Fibroblast of lung (primary cell): Measurements from ENCODE around the gene ZBTB1. TPM values are rescaled to one million over a fixed set of nuclear protein-coding genes. Genes with fewer than 3 reads are reported as not detected.

ENCODE experiments used
- DNase-seq, 2 donors: peaks; one replicate each; pipeline versions ENCODE4 v3.0.0 to v3.0.0-alpha.2; 2010; ENCODE audit warnings: low read depth in 2 of 2
- H2AFZ ChIP-seq: 2 replicates; pipeline ENCODE4 v1.5.1; 2012; ENCODE audit warnings: low read length, control low read depth, inconsistent platforms
- H3K27ac ChIP-seq: 2 replicates; pipeline ENCODE4 v1.5.1; 2011; ENCODE audit warnings: low read length, control low read depth; ENCODE audit not compliant: insufficient read depth
- H3K27me3 ChIP-seq: 2 replicates; pipeline ENCODE4 v1.5.1; 2011; ENCODE audit warnings: mild to moderate bottlenecking, low read length; ENCODE audit not compliant: control insufficient read depth, insufficient read depth
- H3K36me3 ChIP-seq: 2 replicates; pipeline ENCODE4 v1.5.1; 2011; ENCODE audit warnings: low read length; ENCODE audit not compliant: control insufficient read depth, insufficient read depth
- H3K4me1 ChIP-seq: 2 replicates; pipeline ENCODE4 v1.5.1; 2011; ENCODE audit warnings: low read length; ENCODE audit not compliant: control insufficient read depth, insufficient read depth; ENCODE audit errors: extremely low read depth
- H3K4me2 ChIP-seq: 2 replicates; pipeline ENCODE4 v1.5.1; 2011; ENCODE audit warnings: low read length, control low read depth; ENCODE audit not compliant: insufficient read depth; ENCODE audit errors: extremely low read depth
- H3K4me3 ChIP-seq, 4 experiments: fragments of 200-600 bp in 1 of 4; sonication (generic) in 1 of 4; replicated peaks in 1 of 4; 2 replicates each; pipeline ENCODE4 v1.5.1; 2011 to 2016; ENCODE audit warnings: low read length in 4 of 4, low read depth in 3 of 4, mild to moderate bottlenecking in 3 of 4, control low read depth in 2 of 4, inconsistent platforms in 1 of 4, mixed read lengths in 1 of 4; ENCODE audit not compliant: insufficient read depth in 1 of 4; ENCODE audit errors: control extremely low read depth in 1 of 4
- H3K79me2 ChIP-seq: 2 replicates; pipeline ENCODE4 v1.5.1; 2012; ENCODE audit warnings: mild to moderate bottlenecking, low read length, inconsistent platforms; ENCODE audit not compliant: control insufficient read depth, insufficient read depth
- H3K9ac ChIP-seq: 2 replicates; pipeline ENCODE4 v1.5.1; 2011; ENCODE audit warnings: mild to moderate bottlenecking, low read length, control low read depth; ENCODE audit not compliant: insufficient read depth
- H3K9me3 ChIP-seq: 2 replicates; pipeline ENCODE4 v1.5.1; 2012; ENCODE audit warnings: low read depth, low read length; ENCODE audit not compliant: control insufficient read depth, insufficient read depth
- H4K20me1 ChIP-seq: 2 replicates; pipeline ENCODE4 v1.5.1; 2011; ENCODE audit warnings: low read length; ENCODE audit not compliant: control insufficient read depth, insufficient read depth; ENCODE audit errors: extremely low read depth
- CTCF ChIP-seq, 2 donors: IDR thresholded peaks in 1 of 2; conservative IDR thresholded peaks in 1 of 2; 1 replicate in 1 of 2; 2 replicates in 1 of 2; pipeline ENCODE4 v1.5.1; 2011 to 2012; ENCODE audit warnings: low read length in 2 of 2, control low read depth in 1 of 2, inconsistent platforms in 1 of 2, low read depth in 1 of 2, mild to moderate bottlenecking in 1 of 2
- EZH2 ChIP-seq: IDR thresholded peaks from 2 replicates; pipeline ENCODE4 v1.5.1; 2012; ENCODE audit warnings: low read length, control low read depth, mild to moderate bottlenecking; ENCODE audit errors: missing control alignments
- polyA plus RNA-seq, 2 donors: library from polyadenylated mRNA; depleted of rRNA in 1 of 2; stranded (reverse) in 1 of 2; unstranded in 1 of 2; fragments of >200 nt; gene quantifications; 2 replicates each; pipeline ENCODE4 v1.2.1, GENCODE V29; 2011 to 2012; ENCODE audit warnings: missing spikeins in 1 of 2
- total RNA-seq: library from RNA; depleted of rRNA; stranded (reverse); fragments of >200 nt; gene quantifications from 2 replicates; pipeline ENCODE4 v1.2.1, GENCODE V29; 2014

The ZBTB1 gene
- total and polyA plus RNA-seq, 2 donors (not counting 1 experiment from before 2014, with no cell fraction given): 39.1 to 40.5 TPM

- Histone ChIP-seq H3K27ac (no peak overlapping the region), H3K4me2 (no peak overlapping the region), H3K36me3 (no peaks in the 10 kb centered on the region), H3K9ac (no peak overlapping the region), H4K20me1 (no peaks in the 10 kb centered on the region), H2AFZ (no peak overlapping the region), H3K4me3 (no peak overlapping the region), H3K79me2 (no peaks in the 10 kb centered on the region), H3K4me1 (no peaks in the 10 kb centered on the region), H3K27me3 (no peaks in the 10 kb centered on the region), H3K9me3 (no peaks in the 10 kb centered on the region)
- TF ChIP-seq EZH2: no peak
- no peak for TF ChIP-seq CTCF (conservative IDR thresholded peaks at IDR 0.05 in 1 of 2, IDR thresholded peaks at IDR 0.05 in 1 of 2; ENCODE audit: low read depth in 1 of 2, low read length in 2 of 2)
- peak in 1 of 2 donors; percentile 11 for DNase-seq
These were observed 37.5 kb upstream of the ZBTB1 start for GRCh38 chr14:64467101-64467500.

GRCh38 chr14:64467566-64467965 is 37.0 kb upstream of the ZBTB1 start:
- H4K20me1 ChIP-seq: no peaks in the 10 kb centered on the region
- no peak overlapping the region for H3K9ac ChIP-seq
- no peak overlapping the region for H3K27ac ChIP-seq
- no peaks in the 10 kb centered on the region for H3K36me3 ChIP-seq
- H3K4me3 ChIP-seq: no peak overlapping the region
- H3K27me3 ChIP-seq: no peaks in the 10 kb centered on the region
- H3K9me3 ChIP-seq: no peaks in the 10 kb centered on the region
- TF ChIP-seq EZH2 (no peak), CTCF (conservative IDR thresholded peaks at IDR 0.05 in 1 of 2, IDR thresholded peaks at IDR 0.05 in 1 of 2; ENCODE audit: low read depth in 1 of 2, low read length in 2 of 2) (no peak)
- H3K4me1 ChIP-seq: no peaks in the 10 kb centered on the region
- no peaks in the 10 kb centered on the region for H3K79me2 ChIP-seq
- no peak overlapping the region for H3K4me2 ChIP-seq
- no peak for DNase-seq
- no peak overlapping the region for H2AFZ ChIP-seq

- no peak overlapping the region for H3K27ac ChIP-seq
- H3K4me3 ChIP-seq: no peak overlapping the region
- H3K9ac ChIP-seq: no peak overlapping the region
- H3K4me1 ChIP-seq: no peaks in the 10 kb centered on the region
- TF ChIP-seq CTCF (conservative IDR thresholded peaks at IDR 0.05 in 1 of 2, IDR thresholded peaks at IDR 0.05 in 1 of 2; ENCODE audit: low read depth in 1 of 2, low read length in 2 of 2): no peak
- no peak for TF ChIP-seq EZH2
- H3K27me3 ChIP-seq: no peaks in the 10 kb centered on the region
- no peaks in the 10 kb centered on the region for H3K79me2 ChIP-seq
- H2AFZ ChIP-seq: no peak overlapping the region
- no peak for DNase-seq
- no peaks in the 10 kb centered on the region for H3K9me3 ChIP-seq
- H3K4me2 ChIP-seq: no peak overlapping the region
- H3K36me3 ChIP-seq: no peaks in the 10 kb centered on the region
- H4K20me1 ChIP-seq: no peaks in the 10 kb centered on the region
These were observed 36.1 kb upstream of the ZBTB1 start for GRCh38 chr14:64468451-64468850.
